OCI-LY7 (cell line): ENCODE data around the gene RASL12.

Experiments
- EZH2phosphoT487 ChIP-seq: fragments of 200-600 bp; sonication (generic); IDR thresholded peaks from 2 replicates; pipeline ENCODE4 v1.6.1; 2018; ENCODE audit warnings: low read depth, borderline replicate concordance, mild to moderate bottlenecking, mixed run types, antibody characterized with exemption, low read length, moderate library complexity, mixed read lengths
- TF ChIP-seq, protein P1 (sequence below): fragments of 200-600 bp; sonication (generic); conservative IDR thresholded peaks from 2 replicates; pipeline ENCODE4 v1.5.1; 2014; ENCODE audit warnings: mild to moderate bottlenecking, antibody characterized with exemption, low read length, moderate library complexity, mixed read lengths

DNA sequence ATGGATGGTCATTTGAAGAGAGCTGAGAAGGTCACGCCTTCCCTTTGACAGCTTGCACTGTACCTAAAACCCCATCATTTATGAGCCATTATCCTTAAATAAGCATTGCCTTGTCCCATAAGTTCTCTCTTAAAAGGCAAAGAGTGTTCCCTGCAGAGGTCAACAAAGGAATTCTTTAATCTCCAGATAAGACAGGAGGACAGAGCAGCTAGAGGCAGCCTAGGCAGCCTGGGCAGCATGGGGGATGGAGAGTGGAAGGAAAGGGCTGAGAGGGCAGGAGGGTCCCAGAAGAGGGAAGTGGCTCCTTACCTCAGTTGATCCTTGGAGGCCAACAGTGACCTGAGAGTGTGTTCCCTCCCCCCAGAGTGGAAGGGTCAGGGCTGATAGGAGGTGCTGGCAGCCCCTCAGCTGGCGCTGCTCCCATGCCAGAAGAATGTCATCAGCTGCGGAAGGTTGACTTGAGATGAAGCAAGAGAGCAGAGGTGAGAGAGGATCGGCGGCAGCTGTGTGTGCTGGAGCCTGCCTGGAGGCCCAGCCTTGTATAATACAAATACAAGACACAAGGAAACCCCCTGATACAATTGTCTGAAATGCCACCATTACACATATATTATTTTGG lies 21.5 kb upstream of the RASL12 start:
- TF ChIP-seq EZH2phosphoT487 = no peak
- TF ChIP-seq, protein P1, sequence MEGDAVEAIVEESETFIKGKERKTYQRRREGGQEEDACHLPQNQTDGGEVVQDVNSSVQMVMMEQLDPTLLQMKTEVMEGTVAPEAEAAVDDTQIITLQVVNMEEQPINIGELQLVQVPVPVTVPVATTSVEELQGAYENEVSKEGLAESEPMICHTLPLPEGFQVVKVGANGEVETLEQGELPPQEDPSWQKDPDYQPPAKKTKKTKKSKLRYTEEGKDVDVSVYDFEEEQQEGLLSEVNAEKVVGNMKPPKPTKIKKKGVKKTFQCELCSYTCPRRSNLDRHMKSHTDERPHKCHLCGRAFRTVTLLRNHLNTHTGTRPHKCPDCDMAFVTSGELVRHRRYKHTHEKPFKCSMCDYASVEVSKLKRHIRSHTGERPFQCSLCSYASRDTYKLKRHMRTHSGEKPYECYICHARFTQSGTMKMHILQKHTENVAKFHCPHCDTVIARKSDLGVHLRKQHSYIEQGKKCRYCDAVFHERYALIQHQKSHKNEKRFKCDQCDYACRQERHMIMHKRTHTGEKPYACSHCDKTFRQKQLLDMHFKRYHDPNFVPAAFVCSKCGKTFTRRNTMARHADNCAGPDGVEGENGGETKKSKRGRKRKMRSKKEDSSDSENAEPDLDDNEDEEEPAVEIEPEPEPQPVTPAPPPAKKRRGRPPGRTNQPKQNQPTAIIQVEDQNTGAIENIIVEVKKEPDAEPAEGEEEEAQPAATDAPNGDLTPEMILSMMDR = no peak
